Ectodermal cell (in vitro differentiated cells): ENCODE data around the gene PCDHGA9.
"Not testable (repeated sequence)": the region's sequence is repeated elsewhere in the genome, so short reads cannot be mapped to it uniquely, and the experiment has no call there.

Experiments
- H3K27ac ChIP-seq: 2 replicates; pipeline ENCODE4 v1.7.0; 2013; ENCODE audit warnings: mild to moderate bottlenecking, low read depth, low read length; ENCODE audit not compliant: insufficient read depth, poor library complexity, severe bottlenecking
- H3K27me3 ChIP-seq: 2 replicates; pipeline ENCODE4 v1.7.0; 2013; ENCODE audit warnings: mild to moderate bottlenecking, low read length; ENCODE audit not compliant: insufficient read depth, control insufficient read depth, poor library complexity, severe bottlenecking
- H3K36me3 ChIP-seq: one replicate; pipeline ENCODE4 v1.7.0; 2013; ENCODE audit warnings: low read length; ENCODE audit not compliant: control insufficient read depth, insufficient read depth
- H3K4me1 ChIP-seq: one replicate; pipeline ENCODE4 v1.7.0; 2013; ENCODE audit warnings: low read length; ENCODE audit not compliant: control insufficient read depth, insufficient read depth
- H3K4me3 ChIP-seq: 2 replicates; pipeline ENCODE4 v1.7.0; 2013; ENCODE audit warnings: low read depth, low read length, control low read depth; ENCODE audit not compliant: insufficient read depth
- H3K9me3 ChIP-seq: 2 replicates; pipeline ENCODE4 v1.7.0; 2013; ENCODE audit warnings: mild to moderate bottlenecking, low read length, moderate library complexity; ENCODE audit not compliant: control insufficient read depth
- WGBS, 2 experiments: methylation state at CpG; one replicate each; pipeline ENCODE4 v1.1.7; 2013; ENCODE audit warnings: missing lambda C conversion rate in 2 of 2; 5-methylcytosine and 5-hydroxymethylcytosine counted together

The PCDHGA9 gene

DNA sequence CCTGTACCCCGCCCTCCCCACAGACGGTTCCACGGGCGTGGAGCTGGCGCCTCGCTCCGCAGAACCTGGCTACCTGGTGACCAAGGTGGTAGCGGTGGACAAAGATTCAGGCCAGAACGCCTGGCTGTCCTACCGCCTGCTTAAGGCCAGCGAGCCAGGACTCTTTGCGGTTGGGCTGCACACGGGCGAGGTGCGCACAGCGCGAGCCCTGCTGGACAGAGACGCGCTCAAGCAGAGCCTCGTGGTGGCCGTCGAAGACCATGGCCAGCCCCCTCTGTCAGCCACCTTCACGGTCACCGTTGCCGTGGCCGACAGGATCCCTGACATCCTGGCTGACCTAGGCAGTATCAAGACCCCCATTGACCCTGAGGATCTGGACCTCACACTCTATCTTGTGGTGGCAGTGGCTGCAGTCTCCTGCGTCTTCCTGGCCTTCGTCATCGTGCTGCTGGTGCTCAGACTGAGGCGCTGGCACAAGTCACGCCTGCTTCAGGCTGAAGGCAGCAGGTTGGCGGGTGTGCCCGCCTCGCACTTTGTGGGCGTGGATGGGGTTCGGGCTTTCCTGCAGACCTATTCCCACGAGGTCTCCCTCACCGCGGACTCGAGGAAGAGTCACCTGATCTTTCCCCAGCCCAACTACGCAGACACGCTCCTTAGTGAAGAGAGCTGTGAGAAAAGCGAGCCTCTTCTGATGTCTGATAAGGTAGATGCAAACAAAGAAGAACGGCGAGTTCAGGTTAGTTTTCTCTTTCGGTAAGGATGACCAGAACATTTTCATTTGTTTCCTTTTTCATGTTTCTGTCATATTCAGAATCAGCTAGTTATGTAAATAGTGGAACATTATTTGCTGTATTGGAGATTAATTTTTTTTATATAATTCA, 36.3 kb upstream of the PCDHGA9 start:
- Histone ChIP-seq H3K27me3 (no peaks in the 10 kb centered on the region), H3K27ac (no peak overlapping the region), H3K4me3 (no peak overlapping the region), H3K9me3 (peaks cover 2% of the 10 kb centered on the region), H3K4me1 (no peaks in the 10 kb centered on the region), H3K36me3 (peaks cover 4% of the 10 kb centered on the region)
- 95% methylated on average over 46 of the region's 46 CpGs for WGBS, 2 experiments

DNA sequence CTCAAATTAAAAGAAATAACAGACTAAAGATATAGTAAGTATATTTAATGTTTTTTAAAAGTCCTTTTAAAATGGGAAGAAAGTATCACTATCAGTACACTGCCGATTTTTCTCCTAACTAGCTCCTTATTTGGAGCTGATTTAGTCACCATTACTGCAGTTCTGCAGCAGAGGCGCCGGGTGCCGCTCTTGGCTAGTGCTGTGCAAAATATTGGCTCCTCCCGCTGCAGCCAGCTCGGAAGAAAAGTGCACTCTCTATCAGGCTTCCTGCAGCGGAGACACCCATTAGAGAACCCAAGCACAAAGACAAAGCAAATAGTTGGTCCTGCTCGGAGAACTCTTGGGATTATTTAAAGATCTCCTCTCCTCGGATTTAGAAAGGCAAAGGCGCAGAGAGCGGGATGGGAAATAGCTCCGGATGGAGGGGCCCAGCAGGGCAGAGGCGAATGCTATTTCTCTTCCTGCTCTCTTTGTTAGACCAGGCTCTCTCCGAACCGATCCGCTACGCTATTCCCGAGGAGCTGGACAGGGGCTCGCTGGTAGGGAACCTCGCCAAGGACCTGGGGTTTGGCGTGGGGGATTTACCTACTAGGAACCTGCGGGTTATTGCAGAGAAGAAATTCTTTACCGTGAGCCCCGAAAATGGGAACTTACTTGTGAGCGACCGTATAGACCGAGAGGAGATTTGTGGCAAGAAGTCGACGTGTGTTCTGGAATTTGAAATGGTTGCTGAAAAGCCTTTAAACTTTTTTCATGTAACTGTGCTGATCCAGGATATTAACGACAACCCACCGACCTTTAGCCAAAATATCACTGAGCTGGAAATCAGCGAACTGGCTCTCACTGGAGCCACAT, 32.4 kb upstream of the PCDHGA9 start, which contains the start of gene PCDHGB3:
Gene PCDHGB3, plus strand, starts transcription at position 249 of the 855 bp plus-strand sequence. Its CDS starts 153 bp downstream, at position 402.
- H3K36me3 ChIP-seq: no peaks in the 10 kb centered on the region
- H3K4me1 ChIP-seq: no peaks in the 10 kb centered on the region
- H3K9me3 ChIP-seq: peaks cover 10% of the 10 kb centered on the region
- WGBS, 2 experiments: 94 to 95% methylated on average over 32 of the region's 32 CpGs
- H3K27ac ChIP-seq: no peak within 1 kb of the TSS
- no peak within 1 kb of the TSS for H3K4me3 ChIP-seq
- H3K27me3 ChIP-seq: no peaks in the 10 kb centered on the region

DNA sequence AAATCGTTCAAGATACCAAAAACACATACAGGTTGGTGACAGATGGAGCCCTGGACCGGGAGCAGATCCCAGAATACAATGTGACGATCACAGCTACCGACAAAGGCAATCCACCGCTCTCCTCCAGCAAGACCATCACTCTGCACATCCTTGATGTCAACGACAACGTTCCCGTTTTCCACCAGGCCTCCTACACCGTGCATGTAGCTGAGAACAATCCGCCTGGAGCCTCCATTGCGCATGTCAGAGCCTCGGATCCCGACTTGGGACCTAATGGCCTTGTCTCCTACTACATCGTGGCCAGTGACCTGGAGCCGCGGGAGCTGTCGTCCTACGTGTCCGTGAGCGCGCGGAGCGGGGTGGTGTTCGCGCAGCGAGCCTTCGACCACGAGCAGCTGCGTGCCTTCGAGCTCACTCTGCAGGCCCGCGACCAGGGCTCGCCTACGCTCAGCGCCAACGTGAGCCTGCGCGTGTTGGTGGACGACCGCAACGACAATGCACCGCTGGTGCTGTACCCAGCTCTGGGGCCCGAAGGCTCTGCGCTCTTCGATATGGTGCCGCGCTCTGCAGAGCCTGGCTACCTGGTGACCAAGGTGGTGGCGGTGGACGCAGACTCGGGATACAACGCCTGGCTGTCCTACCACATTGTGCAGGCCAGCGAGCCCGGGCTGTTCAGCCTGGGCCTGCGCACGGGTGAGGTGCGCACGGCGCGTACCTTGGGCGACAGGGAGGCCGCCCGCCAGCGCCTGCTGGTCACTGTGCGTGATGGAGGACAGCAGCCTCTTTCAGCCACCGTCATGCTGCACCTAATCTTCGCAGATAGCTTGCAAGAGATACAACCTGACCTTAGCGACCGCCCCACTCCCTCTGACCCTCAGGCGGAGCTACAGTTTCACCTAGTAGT, 30.8 kb upstream of the PCDHGA9 start:
- no peaks in the 10 kb centered on the region for H3K4me1 ChIP-seq
- H3K36me3 ChIP-seq: no peaks in the 10 kb centered on the region
- H3K9me3 ChIP-seq: peaks cover 10% of the 10 kb centered on the region
- H3K27ac ChIP-seq: no peak overlapping the region
- no peaks in the 10 kb centered on the region for H3K27me3 ChIP-seq
- WGBS, 2 experiments: 95 to 96% methylated on average over 69 of the region's 69 CpGs
- no peak overlapping the region for H3K4me3 ChIP-seq

DNA sequence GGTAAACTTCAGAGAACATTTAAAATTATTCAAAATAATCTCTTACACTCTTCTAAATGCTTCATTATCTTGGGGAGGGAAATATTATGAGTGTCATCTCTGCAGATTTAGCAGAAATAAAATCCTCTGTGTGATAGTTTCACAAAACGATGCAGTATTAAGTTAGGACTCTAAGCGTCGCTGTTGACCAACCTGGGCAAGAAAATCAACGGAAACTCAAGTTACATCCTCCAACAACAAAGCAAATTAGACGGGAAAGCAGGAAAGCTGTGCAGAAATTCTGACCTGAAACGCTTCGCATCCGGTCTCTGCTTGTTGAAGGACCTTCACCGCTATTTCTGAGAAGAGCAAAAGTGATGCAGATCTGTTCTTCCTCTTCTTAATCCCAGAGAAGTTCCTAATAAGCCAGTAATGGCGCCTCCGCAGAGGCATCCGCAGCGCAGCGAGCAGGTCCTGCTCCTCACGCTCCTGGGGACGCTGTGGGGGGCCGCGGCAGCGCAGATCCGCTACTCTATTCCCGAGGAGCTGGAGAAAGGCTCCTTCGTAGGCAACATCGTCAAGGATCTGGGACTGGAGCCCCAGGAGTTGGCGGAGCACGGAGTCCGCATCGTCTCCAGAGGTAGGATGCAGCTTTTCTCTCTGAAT, 28.8 kb upstream of the PCDHGA9 start, which contains the start of gene PCDHGA6:
Gene PCDHGA6, plus strand, starts transcription at position 219 of the 645 bp plus-strand sequence. Its CDS starts 193 bp downstream, at position 412.
- H3K4me1 ChIP-seq: no peaks in the 10 kb centered on the region
- H3K9me3 ChIP-seq: peaks cover 10% of the 10 kb centered on the region
- no peak within 1 kb of the TSS for H3K4me3 ChIP-seq
- no peaks in the 10 kb centered on the region for H3K36me3 ChIP-seq
- WGBS, 2 experiments: 94% methylated on average over 27 of the region's 27 CpGs
- no peak within 1 kb of the TSS for H3K27ac ChIP-seq
- H3K27me3 ChIP-seq: no peaks in the 10 kb centered on the region

DNA sequence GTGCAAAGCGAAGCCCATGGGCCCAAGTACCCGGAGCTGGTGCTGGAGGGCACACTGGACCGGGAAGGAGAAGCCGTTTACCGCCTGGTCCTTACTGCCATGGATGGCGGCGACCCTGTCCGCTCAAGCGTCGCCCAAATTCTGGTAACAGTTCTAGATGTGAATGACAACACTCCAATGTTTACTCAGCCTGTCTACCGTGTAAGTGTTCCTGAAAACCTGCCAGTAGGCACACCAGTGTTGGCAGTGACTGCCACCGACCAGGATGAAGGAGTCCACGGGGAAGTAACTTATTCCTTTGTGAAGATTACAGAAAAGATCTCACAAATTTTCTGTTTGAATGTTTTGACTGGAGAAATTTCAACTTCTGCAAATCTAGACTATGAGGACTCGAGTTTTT, 28.0 kb upstream of the PCDHGA9 start:
- 94 to 96% methylated on average over 14 of the region's 14 CpGs for WGBS, 2 experiments
- Histone ChIP-seq H3K9me3 (peaks cover 10% of the 10 kb centered on the region), H3K27ac (no peak overlapping the region)

DNA sequence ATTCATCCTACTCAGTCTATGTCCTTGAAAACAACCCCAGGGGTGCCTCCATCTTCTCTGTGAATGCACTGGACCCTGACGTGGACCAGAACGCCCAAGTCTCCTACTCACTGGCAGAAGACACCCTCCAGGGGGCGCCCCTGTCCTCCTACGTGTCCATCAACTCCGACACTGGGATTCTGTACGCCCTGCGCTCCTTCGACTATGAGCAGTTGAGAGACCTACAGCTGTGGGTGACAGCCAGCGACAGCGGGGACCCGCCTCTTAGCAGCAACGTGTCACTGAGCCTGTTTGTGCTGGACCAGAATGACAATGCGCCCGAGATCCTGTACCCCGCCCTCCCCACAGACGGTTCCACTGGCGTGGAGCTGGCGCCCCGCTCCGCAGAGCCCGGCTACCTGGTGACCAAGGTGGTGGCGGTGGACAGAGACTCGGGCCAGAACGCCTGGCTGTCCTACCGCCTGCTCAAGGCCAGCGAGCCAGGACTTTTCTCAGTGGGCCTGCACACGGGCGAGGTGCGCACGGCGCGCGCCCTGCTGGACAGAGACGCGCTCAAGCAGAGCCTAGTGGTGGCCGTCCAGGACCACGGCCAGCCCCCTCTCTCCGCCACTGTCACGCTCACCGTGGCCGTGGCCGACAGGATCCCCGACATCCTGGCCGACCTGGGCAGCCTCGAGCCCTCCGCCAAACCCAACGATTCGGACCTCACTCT, 27.0 kb upstream of the PCDHGA9 start:
- H3K9me3 ChIP-seq, H3K27ac ChIP-seq, H3K36me3 ChIP-seq, H3K4me3 ChIP-seq, H3K27me3 ChIP-seq, H3K4me1 ChIP-seq: not testable (repeated sequence)
- 94 to 96% methylated on average over 36 of the region's 48 CpGs for WGBS, 2 experiments

More for the DNA sequence above, 28.0 kb upstream of the PCDHGA9 start:
- H3K4me1 ChIP-seq: no peaks in the 10 kb centered on the region
- H3K4me3 ChIP-seq: no peak overlapping the region
- no peaks in the 10 kb centered on the region for H3K27me3 ChIP-seq
- no peaks in the 10 kb centered on the region for H3K36me3 ChIP-seq

DNA sequence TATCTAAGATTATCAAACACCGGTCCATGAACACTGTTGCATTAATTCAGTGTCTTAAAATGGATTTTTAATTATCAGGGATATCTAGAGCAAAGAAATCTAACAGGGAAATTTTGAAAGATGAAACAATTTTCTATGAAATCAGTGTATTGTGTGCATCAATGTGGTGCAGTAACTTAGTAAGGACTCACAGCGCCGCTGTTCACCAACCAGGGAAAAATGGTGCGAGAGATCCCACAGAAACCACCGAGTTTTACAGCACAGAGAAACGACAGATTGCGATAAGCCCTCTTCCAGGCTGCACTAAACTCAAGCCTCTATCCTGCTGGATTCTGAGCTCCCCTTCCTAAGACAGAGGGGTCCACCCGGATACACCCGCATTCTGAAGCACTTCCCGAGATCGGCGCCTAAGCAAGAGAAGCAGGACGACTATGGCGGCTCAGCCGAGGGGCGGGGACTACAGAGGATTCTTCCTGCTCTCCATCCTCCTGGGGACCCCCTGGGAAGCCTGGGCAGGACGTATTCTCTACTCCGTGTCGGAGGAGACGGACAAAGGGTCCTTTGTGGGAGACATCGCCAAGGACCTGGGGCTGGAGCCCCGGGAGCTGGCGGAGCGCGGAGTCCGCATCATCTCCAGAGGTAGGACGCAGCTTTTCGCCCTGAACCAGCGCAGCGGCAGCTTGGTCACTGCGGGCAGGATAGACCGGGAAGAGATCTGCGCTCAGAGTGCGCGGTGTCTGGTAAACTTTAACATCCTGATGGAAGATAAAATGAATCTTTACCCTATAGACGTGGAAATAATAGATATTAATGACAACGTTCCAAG, 19.9 kb upstream of the PCDHGA9 start, which contains the start of gene PCDHGA7:
Gene PCDHGA7, plus strand, starts transcription at position 274 of the 826 bp plus-strand sequence. Its CDS starts 158 bp downstream, at position 432.
- H3K27me3 ChIP-seq: no peaks in the 10 kb centered on the region
- no peak within 1 kb of the TSS for H3K4me3 ChIP-seq
- 94 to 95% methylated on average over 37 of the region's 37 CpGs for WGBS, 2 experiments
- H3K9me3 ChIP-seq: peaks cover 2% of the 10 kb centered on the region
- H3K27ac ChIP-seq: no peak within 1 kb of the TSS
- H3K4me1 ChIP-seq: no peaks in the 10 kb centered on the region
- no peaks in the 10 kb centered on the region for H3K36me3 ChIP-seq

DNA sequence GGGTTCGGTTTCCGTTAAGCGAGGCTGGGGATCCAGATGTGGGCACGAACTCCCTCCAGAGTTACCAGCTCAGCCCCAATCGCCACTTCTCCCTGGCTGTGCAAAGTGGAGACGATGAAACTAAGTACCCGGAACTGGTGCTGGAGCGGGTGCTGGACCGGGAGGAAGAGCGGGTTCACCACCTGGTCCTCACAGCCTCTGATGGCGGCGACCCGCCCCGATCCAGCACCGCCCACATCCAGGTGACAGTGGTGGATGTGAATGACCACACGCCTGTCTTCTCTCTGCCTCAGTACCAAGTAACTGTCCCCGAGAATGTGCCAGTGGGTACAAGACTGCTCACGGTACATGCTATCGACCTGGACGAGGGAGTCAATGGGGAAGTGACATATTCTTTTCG, 19.2 kb upstream of the PCDHGA9 start:
- H3K27me3 ChIP-seq: no peaks in the 10 kb centered on the region
- no peaks in the 10 kb centered on the region for H3K36me3 ChIP-seq
- no peak overlapping the region for H3K27ac ChIP-seq
- peaks cover 3% of the 10 kb centered on the region for H3K9me3 ChIP-seq
- no peaks in the 10 kb centered on the region for H3K4me1 ChIP-seq
- 94 to 96% methylated on average over 21 of the region's 21 CpGs for WGBS, 2 experiments
- H3K4me3 ChIP-seq: no peak overlapping the region
